Loucy (cell line): ENCODE results near the gene TDRD1.

Experiments used
- CTCF ChIP-seq: fragments of 200-600 bp; sonication (generic); conservative IDR thresholded peaks from 2 replicates; pipeline ENCODE4 v1.5.1; 2014; ENCODE audit warnings: mild to moderate bottlenecking, antibody characterized with exemption, low read length
- EZH2phosphoT487 ChIP-seq: fragments of 200-600 bp; IDR thresholded peaks from 2 replicates; pipeline ENCODE4 v1.6.1; 2018; ENCODE audit warnings: antibody characterized with exemption, mild to moderate bottlenecking, moderate library complexity, borderline replicate concordance

- TF ChIP-seq CTCF = no peak
- TF ChIP-seq EZH2phosphoT487 = no peak
Measured at GRCh38 chr10:114242235-114242634, 63.1 kb downstream of the TDRD1 start.
